ENCODE data around the gene LPIN1.

GRCh38 chr2:11789243-11789642, 42.8 kb downstream of the LPIN1 start:
- no peak for TF ChIP-seq CTCF (IDR thresholded peaks at IDR 0.05)
- TF ChIP-seq POLR2A (IDR thresholded peaks at IDR 0.05) = no peak
